Activated CD8-positive, alpha-beta memory T cell treated with anti-CD3 and anti-CD28 coated beads, Interleukin-2, amount 50 U/mL, for 48 hours (primary cell): ENCODE data around the gene F10.
A peak's percentile ranks its signal among the peaks of the same experiment; 100 is the strongest.
"Not testable (repeated sequence)": the region's sequence is repeated elsewhere in the genome, so short reads cannot be mapped to it uniquely, and the experiment has no call there.

Source experiments
- DNase-seq: peaks from one replicate; pipeline ENCODE4 v3.0.0-alpha.2; 2020

Gene F10

GRCh38 chr13:113102727-113103126, 19.9 kb upstream of the F10 start:
- no peak for DNase-seq

GRCh38 chr13:113103646-113104045, 19.0 kb upstream of the F10 start:
- no peak for DNase-seq

- no peak for DNase-seq
These were observed 17.3 kb upstream of the F10 start, which contains the start of gene F7 for GRCh38 chr13:113105032-113105920. TSS of gene F7 (plus strand) at chr13:113105791. CDS start at chr13:113105842, 51 bp downstream.

GRCh38 chr13:113105921-113106452, 16.6 kb upstream of the F10 start:
- no peak for DNase-seq

- DNase-seq: no peak
These were observed 15.8 kb upstream of the F10 start for GRCh38 chr13:113106711-113107351.

- DNase-seq: not testable (repeated sequence)
These were observed 14.1 kb upstream of the F10 start for GRCh38 chr13:113108521-113108920.

- DNase-seq: no peak
These were observed 13.2 kb upstream of the F10 start for GRCh38 chr13:113109151-113110047.

GRCh38 chr13:113110048-113110851, 12.3 kb upstream of the F10 start:
- DNase-seq: peak; percentile 68

- no peak for DNase-seq
These were observed 11.7 kb upstream of the F10 start for GRCh38 chr13:113110852-113111315.

- not testable (repeated sequence) for DNase-seq
These were observed 10.8 kb upstream of the F10 start for GRCh38 chr13:113111821-113112220.

GRCh38 chr13:113112475-113112874, 10.1 kb upstream of the F10 start:
- DNase-seq: not testable (repeated sequence)

GRCh38 chr13:113112893-113113845, 9.4 kb upstream of the F10 start:
- DNase-seq: no peak

GRCh38 chr13:113113846-113114271, 8.7 kb upstream of the F10 start:
- DNase-seq: no peak

- DNase-seq: no peak
These were observed 7.9 kb upstream of the F10 start for GRCh38 chr13:113114511-113115362.

GRCh38 chr13:113115363-113116205, 7.0 kb upstream of the F10 start:
- no peak for DNase-seq

GRCh38 chr13:113116206-113116800, 6.3 kb upstream of the F10 start:
- DNase-seq: peak; percentile 37

GRCh38 chr13:113116871-113117271, 5.7 kb upstream of the F10 start:
- peak; percentile 32 for DNase-seq

- DNase-seq: no peak
These were observed 5.2 kb upstream of the F10 start for GRCh38 chr13:113117335-113117872.
